ENCODE measurements around the gene DTNBP1. TPM values are rescaled to one million over a fixed set of nuclear protein-coding genes. Genes with fewer than 3 reads are reported as not detected.

DTNBP1 gene
- polyA plus RNA-seq, 2 of the 4 experiments (the other 2 are of a cell fraction): 8.4 to 8.7 TPM

DNA sequence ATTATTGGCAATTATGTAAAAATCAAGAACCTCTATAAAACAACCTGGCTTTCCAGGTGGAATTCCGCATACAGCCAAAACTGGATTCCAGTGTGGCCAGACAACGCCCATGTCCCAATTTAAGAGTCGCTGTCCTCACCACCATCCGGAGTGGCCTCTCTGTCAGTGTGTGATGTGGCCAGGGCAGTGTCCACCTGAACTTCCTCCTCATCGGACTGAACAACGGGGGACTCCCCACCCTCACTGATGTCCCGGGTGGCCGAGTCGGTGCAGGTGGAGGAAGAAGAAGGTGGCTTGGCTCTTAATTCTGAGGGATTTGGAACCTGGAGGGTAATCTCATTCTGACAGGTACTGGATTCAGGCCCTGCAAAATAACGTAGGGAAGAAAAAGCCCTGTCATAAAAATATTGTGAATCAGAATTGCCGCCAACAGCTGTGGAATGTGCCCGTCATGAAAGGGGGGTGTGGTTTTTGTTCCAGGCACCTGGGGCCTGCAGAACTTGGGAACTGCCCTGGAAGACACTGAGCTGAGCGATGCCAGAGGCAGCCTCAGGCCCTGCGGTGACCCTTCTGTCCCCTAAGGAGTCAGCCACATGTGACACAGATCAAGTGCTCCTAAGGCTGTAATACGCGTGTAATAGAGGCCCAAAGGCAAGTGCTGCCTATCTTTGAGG, 139.8 kb downstream of the DTNBP1 start (continued):
- TF ChIP-seq, protein P1, sequence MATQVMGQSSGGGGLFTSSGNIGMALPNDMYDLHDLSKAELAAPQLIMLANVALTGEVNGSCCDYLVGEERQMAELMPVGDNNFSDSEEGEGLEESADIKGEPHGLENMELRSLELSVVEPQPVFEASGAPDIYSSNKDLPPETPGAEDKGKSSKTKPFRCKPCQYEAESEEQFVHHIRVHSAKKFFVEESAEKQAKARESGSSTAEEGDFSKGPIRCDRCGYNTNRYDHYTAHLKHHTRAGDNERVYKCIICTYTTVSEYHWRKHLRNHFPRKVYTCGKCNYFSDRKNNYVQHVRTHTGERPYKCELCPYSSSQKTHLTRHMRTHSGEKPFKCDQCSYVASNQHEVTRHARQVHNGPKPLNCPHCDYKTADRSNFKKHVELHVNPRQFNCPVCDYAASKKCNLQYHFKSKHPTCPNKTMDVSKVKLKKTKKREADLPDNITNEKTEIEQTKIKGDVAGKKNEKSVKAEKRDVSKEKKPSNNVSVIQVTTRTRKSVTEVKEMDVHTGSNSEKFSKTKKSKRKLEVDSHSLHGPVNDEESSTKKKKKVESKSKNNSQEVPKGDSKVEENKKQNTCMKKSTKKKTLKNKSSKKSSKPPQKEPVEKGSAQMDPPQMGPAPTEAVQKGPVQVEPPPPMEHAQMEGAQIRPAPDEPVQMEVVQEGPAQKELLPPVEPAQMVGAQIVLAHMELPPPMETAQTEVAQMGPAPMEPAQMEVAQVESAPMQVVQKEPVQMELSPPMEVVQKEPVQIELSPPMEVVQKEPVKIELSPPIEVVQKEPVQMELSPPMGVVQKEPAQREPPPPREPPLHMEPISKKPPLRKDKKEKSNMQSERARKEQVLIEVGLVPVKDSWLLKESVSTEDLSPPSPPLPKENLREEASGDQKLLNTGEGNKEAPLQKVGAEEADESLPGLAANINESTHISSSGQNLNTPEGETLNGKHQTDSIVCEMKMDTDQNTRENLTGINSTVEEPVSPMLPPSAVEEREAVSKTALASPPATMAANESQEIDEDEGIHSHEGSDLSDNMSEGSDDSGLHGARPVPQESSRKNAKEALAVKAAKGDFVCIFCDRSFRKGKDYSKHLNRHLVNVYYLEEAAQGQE (IDR thresholded peaks at IDR 0.05): no peak
- TF ChIP-seq EHMT2 (IDR thresholded peaks at IDR 0.05; ENCODE audit: low read depth): no peak
- TF ChIP-seq FOSB (CRISPR knock-in tag; IDR thresholded peaks at IDR 0.05): no peak
- TF ChIP-seq, protein P2, sequence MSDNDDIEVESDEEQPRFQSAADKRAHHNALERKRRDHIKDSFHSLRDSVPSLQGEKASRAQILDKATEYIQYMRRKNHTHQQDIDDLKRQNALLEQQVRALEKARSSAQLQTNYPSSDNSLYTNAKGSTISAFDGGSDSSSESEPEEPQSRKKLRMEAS (IDR thresholded peaks at IDR 0.05): no peak

DNA sequence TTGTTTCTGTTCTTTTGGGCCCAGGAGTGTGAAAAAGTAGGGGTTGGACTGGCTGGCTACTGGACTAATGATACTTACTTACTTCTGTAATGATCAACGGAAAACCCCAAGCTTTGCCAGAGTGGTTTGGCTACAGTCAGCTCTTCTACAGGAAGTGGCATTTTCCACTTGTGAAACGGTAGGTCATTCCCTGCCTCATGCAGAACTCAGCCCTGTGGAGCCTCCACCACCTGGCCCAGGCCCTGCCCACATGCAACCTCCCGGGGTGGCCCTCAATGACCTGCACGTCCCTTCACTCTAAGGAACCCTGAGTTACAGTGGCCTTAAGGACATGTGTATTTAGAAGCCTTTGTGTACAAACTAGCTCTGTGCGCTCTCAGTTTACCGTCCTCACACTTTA, 140.4 kb downstream of the DTNBP1 start:
- no peaks in the 10 kb centered on the region for H3K9me3 ChIP-seq
- POLR2A ChIA-PET: no interaction called here
- no peaks in the 10 kb centered on the region for H3K4me1 ChIP-seq
- FAIRE-seq: no peak
- DNase-seq (ENCODE audit: low read depth in 1 of 2, low spot score in 1 of 2): no peak
- WGBS (ENCODE audit: missing lambda C conversion rate): 81% methylated on average over 6 of the region's 6 CpGs
- no peak overlapping the region for H3K4me3 ChIP-seq
- CTCF ChIA-PET: no interaction called here
- ATAC-seq: no peak
- no peak overlapping the region for H3K4me2 ChIP-seq
- TF ChIP-seq TFCP2L1 (CRISPR knock-in tag; IDR thresholded peaks at IDR 0.05): no peak
- TF ChIP-seq EHMT2 (IDR thresholded peaks at IDR 0.05; ENCODE audit: low read depth): no peak
- no peak for TF ChIP-seq HOXB13 (CRISPR knock-in tag; IDR thresholded peaks at IDR 0.05; ENCODE audit: low read depth)
- TF ChIP-seq NPAS2 (CRISPR knock-in tag; IDR thresholded peaks at IDR 0.05; ENCODE audit: borderline replicate concordance): no peak
- TF ChIP-seq RFX5 (IDR thresholded peaks at IDR 0.05): no peak
- TF ChIP-seq, protein P3, sequence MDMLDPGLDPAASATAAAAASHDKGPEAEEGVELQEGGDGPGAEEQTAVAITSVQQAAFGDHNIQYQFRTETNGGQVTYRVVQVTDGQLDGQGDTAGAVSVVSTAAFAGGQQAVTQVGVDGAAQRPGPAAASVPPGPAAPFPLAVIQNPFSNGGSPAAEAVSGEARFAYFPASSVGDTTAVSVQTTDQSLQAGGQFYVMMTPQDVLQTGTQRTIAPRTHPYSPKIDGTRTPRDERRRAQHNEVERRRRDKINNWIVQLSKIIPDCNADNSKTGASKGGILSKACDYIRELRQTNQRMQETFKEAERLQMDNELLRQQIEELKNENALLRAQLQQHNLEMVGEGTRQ (IDR thresholded peaks at IDR 0.05): no peak
- TF ChIP-seq CBX2 (IDR thresholded peaks at IDR 0.05; ENCODE audit: borderline replicate concordance, low read depth): no peak
- TF ChIP-seq, protein P4, sequence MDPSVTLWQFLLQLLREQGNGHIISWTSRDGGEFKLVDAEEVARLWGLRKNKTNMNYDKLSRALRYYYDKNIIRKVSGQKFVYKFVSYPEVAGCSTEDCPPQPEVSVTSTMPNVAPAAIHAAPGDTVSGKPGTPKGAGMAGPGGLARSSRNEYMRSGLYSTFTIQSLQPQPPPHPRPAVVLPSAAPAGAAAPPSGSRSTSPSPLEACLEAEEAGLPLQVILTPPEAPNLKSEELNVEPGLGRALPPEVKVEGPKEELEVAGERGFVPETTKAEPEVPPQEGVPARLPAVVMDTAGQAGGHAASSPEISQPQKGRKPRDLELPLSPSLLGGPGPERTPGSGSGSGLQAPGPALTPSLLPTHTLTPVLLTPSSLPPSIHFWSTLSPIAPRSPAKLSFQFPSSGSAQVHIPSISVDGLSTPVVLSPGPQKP (IDR thresholded peaks at IDR 0.05; ENCODE audit: low read depth, low read length): no peak
- TF ChIP-seq CBX8 (IDR thresholded peaks at IDR 0.05): no peak
- no peak for TF ChIP-seq RCOR1 (IDR thresholded peaks at IDR 0.05; ENCODE audit: low read depth, low read length)
- TF ChIP-seq, protein P1 (IDR thresholded peaks at IDR 0.05): no peak
- no peak for TF ChIP-seq RAD21 (conservative IDR thresholded peaks at IDR 0.05 in 1 of 2, IDR thresholded peaks at IDR 0.05 in 1 of 2)
- no peak for TF ChIP-seq HDAC2 (IDR thresholded peaks at IDR 0.05)
- no peak for TF ChIP-seq FOXS1 (CRISPR knock-in tag; IDR thresholded peaks at IDR 0.05)
- TF ChIP-seq EHF (CRISPR knock-in tag; IDR thresholded peaks at IDR 0.05): no peak
- no peak overlapping the region for H3K27ac ChIP-seq
